ENCODE measurements around the gene CFL1.

The CFL1 gene

GRCh38 chr11:65887723-65888162 is 29.8 kb upstream of the CFL1 start:
- no peak for DNase-seq (ENCODE audit: low read depth)

GRCh38 chr11:65886826-65887722 is 29.1 kb upstream of the CFL1 start:
- no peak for DNase-seq (ENCODE audit: low read depth)

GRCh38 chr11:65885808-65886536 is 28.0 kb upstream of the CFL1 start:
- no peak for DNase-seq (ENCODE audit: low read depth)

- no peak for DNase-seq (ENCODE audit: low read depth)
These were observed 27.3 kb upstream of the CFL1 start for GRCh38 chr11:65885231-65885630.

GRCh38 chr11:65884716-65885092 is 26.7 kb upstream of the CFL1 start:
- no peak for DNase-seq (ENCODE audit: low read depth)

GRCh38 chr11:65883786-65884715 is 26.1 kb upstream of the CFL1 start:
- no peak for DNase-seq (ENCODE audit: low read depth)

GRCh38 chr11:65883058-65883761 is 25.2 kb upstream of the CFL1 start:
- no peak for DNase-seq (ENCODE audit: low read depth)

- no peak for DNase-seq (ENCODE audit: low read depth)
These were observed 24.4 kb upstream of the CFL1 start for GRCh38 chr11:65882120-65883057.

- no peak for DNase-seq (ENCODE audit: low read depth)
These were observed 23.0 kb upstream of the CFL1 start for GRCh38 chr11:65880844-65881421.

GRCh38 chr11:65880027-65880426 is 22.0 kb upstream of the CFL1 start:
- DNase-seq (ENCODE audit: low read depth), result no peak

GRCh38 chr11:65879617-65880016 is 21.6 kb upstream of the CFL1 start, which contains the start of gene CTSW:
Gene CTSW, plus strand, starts transcription at chr11:65879837. Its CDS starts 18 bp downstream, at chr11:65879855.
- no peak for DNase-seq (ENCODE audit: low read depth)

GRCh38 chr11:65873318-65874156 is 15.6 kb upstream of the CFL1 start:
- DNase-seq (ENCODE audit: low read depth), result no peak

GRCh38 chr11:65872586-65873317 is 14.8 kb upstream of the CFL1 start, which contains the start of gene EFEMP2:
Gene EFEMP2, minus strand, starts transcription at chr11:65872800. Its CDS starts 446 bp downstream, at chr11:65872354.
- no peak for DNase-seq (ENCODE audit: low read depth)

- DNase-seq (ENCODE audit: low read depth), result no peak
These were observed 14.0 kb upstream of the CFL1 start for GRCh38 chr11:65871811-65872548.

GRCh38 chr11:65870706-65871681 is 13.0 kb upstream of the CFL1 start:
- no peak for DNase-seq (ENCODE audit: low read depth)

GRCh38 chr11:65870307-65870658 is 12.3 kb upstream of the CFL1 start:
- DNase-seq (ENCODE audit: low read depth), result no peak
